Loucy (cell line): ENCODE measurements around the gene FSTL4.

Experiments
- CTCF ChIP-seq: fragments of 200-600 bp; sonication (generic); conservative IDR thresholded peaks from 2 replicates; pipeline ENCODE4 v1.5.1; 2014; ENCODE audit warnings: mild to moderate bottlenecking, antibody characterized with exemption, low read length
- EZH2phosphoT487 ChIP-seq: fragments of 200-600 bp; IDR thresholded peaks from 2 replicates; pipeline ENCODE4 v1.6.1; 2018; ENCODE audit warnings: antibody characterized with exemption, mild to moderate bottlenecking, moderate library complexity, borderline replicate concordance

GRCh38 chr5:133389066-133389590 is 223.2 kb downstream of the FSTL4 start:
- TF ChIP-seq CTCF (no peak), EZH2phosphoT487 (no peak)
